Neuronal stem cell (in vitro differentiated cells): Measurements from ENCODE around the gene JDP2.
A peak's percentile ranks its signal among the peaks of the same experiment; 100 is the strongest.

Experiments
- DNase-seq: peaks from one replicate; pipeline ENCODE4 v3.0.0-alpha.2; 2013; ENCODE audit warnings: low spot score
- H2AFZ ChIP-seq: one replicate; pipeline ENCODE4 v1.6.1; 2013; ENCODE audit warnings: mild to moderate bottlenecking, low read length, inconsistent platforms
- H2AK5ac ChIP-seq: 2 replicates; pipeline ENCODE4 v1.6.1; 2013; ENCODE audit warnings: low read depth, mild to moderate bottlenecking, inconsistent platforms, low read length, moderate library complexity, mixed read lengths
- H2BK120ac ChIP-seq: 2 replicates; pipeline ENCODE4 v1.6.1; 2013; ENCODE audit warnings: low read depth, mild to moderate bottlenecking, inconsistent platforms, low read length, moderate library complexity, mixed read lengths
- H2BK12ac ChIP-seq: one replicate; pipeline ENCODE4 v1.6.1; 2013; ENCODE audit warnings: low read length, inconsistent platforms
- H2BK15ac ChIP-seq: 2 replicates; pipeline ENCODE4 v1.6.1; 2013; ENCODE audit warnings: mild to moderate bottlenecking, low read length, inconsistent platforms, mixed read lengths
- H2BK5ac ChIP-seq: one replicate; pipeline ENCODE4 v1.6.1; 2013; ENCODE audit warnings: inconsistent platforms, mild to moderate bottlenecking, low read length, moderate library complexity
- H3K14ac ChIP-seq: one replicate; pipeline ENCODE4 v1.6.1; 2013; ENCODE audit warnings: low read length, inconsistent platforms
- H3K18ac ChIP-seq: 2 replicates; pipeline ENCODE4 v1.6.1; 2013; ENCODE audit warnings: low read length, inconsistent platforms
- H3K23ac ChIP-seq: 2 replicates; pipeline ENCODE4 v1.6.1; 2013; ENCODE audit warnings: low read depth, mild to moderate bottlenecking, mixed read lengths, low read length, inconsistent platforms; ENCODE audit not compliant: poor library complexity
- H3K27ac ChIP-seq: replicated peaks from 3 replicates; pipeline ENCODE4 v1.5.1; 2013; ENCODE audit warnings: low read length, inconsistent platforms
- H3K27me3 ChIP-seq, 3 experiments: 2 replicates each; pipeline ENCODE4 v1.6.1; 2013; ENCODE audit warnings: low read length in 3 of 3, mild to moderate bottlenecking in 2 of 3, inconsistent platforms in 1 of 3, low read depth in 1 of 3, mixed read lengths in 1 of 3, moderate library complexity in 1 of 3; ENCODE audit not compliant: control insufficient read depth in 3 of 3, insufficient read depth in 3 of 3
- H3K36me3 ChIP-seq, 2 donors: replicated peaks in 1 of 2; 2 replicates each; pipeline ENCODE4 v1.6.1; 2013; ENCODE audit warnings: low read length in 2 of 2; ENCODE audit not compliant: control insufficient read depth in 2 of 2, insufficient read depth in 2 of 2
- H3K4ac ChIP-seq: 2 replicates; pipeline ENCODE4 v1.6.1; 2013; ENCODE audit warnings: inconsistent platforms, mild to moderate bottlenecking, low read length, moderate library complexity
- H3K4me1 ChIP-seq, 2 donors: 1 replicate in 1 of 2; 2 replicates in 1 of 2; pipeline ENCODE4 v1.6.1; 2013; ENCODE audit warnings: low read length in 2 of 2, low read depth in 1 of 2; ENCODE audit not compliant: control insufficient read depth in 2 of 2, insufficient read depth in 1 of 2
- H3K4me2 ChIP-seq: one replicate; pipeline ENCODE4 v1.6.1; 2013; ENCODE audit warnings: mild to moderate bottlenecking, low read length, inconsistent platforms; ENCODE audit not compliant: insufficient read depth, poor library complexity, severe bottlenecking
- H3K4me3 ChIP-seq, 2 donors: 2 replicates each; pipeline ENCODE4 v1.5.1; 2013; ENCODE audit warnings: low read length in 2 of 2, mild to moderate bottlenecking in 2 of 2, inconsistent platforms in 1 of 2, moderate library complexity in 1 of 2
- H3K79me1 ChIP-seq: one replicate; pipeline ENCODE4 v1.6.1; 2013; ENCODE audit warnings: low read depth, mild to moderate bottlenecking, inconsistent platforms, low read length, moderate library complexity
- H3K9ac ChIP-seq: one replicate; pipeline ENCODE4 v1.6.1; 2013; ENCODE audit warnings: mild to moderate bottlenecking, low read depth, low read length, inconsistent platforms; ENCODE audit not compliant: poor library complexity
- H3K9me3 ChIP-seq, 2 donors: replicated peaks in 1 of 2; 2 replicates each; pipeline versions ENCODE3 to v1.6.1; 2013; ENCODE audit warnings: low read length in 2 of 2, mild to moderate bottlenecking in 2 of 2, inconsistent platforms in 1 of 2, low read depth in 1 of 2, mixed read lengths in 1 of 2, moderate library complexity in 1 of 2; ENCODE audit not compliant: control insufficient read depth in 2 of 2, insufficient read depth in 1 of 2
- H4K8ac ChIP-seq: one replicate; pipeline ENCODE4 v1.6.1; 2013; ENCODE audit warnings: low read depth, mild to moderate bottlenecking, inconsistent platforms, low read length, moderate library complexity
- H4K91ac ChIP-seq: one replicate; pipeline ENCODE4 v1.6.1; 2013; ENCODE audit warnings: low read length, low read depth, mild to moderate bottlenecking, inconsistent platforms; ENCODE audit not compliant: poor library complexity
- WGBS, 2 donors: extraction: QIAGEN DNeasy Blood & Tissue Kit; methylation state at CpG; one replicate each; pipeline ENCODE4 v1.1.7; 2013; ENCODE audit warnings: missing lambda C conversion rate in 2 of 2, mixed read lengths in 1 of 2; ENCODE audit not compliant: insufficient read length in 2 of 2, insufficient replicate concordance in 1 of 2; ENCODE audit errors: extremely low coverage in 2 of 2; 5-methylcytosine and 5-hydroxymethylcytosine counted together

JDP2 gene

DNA sequence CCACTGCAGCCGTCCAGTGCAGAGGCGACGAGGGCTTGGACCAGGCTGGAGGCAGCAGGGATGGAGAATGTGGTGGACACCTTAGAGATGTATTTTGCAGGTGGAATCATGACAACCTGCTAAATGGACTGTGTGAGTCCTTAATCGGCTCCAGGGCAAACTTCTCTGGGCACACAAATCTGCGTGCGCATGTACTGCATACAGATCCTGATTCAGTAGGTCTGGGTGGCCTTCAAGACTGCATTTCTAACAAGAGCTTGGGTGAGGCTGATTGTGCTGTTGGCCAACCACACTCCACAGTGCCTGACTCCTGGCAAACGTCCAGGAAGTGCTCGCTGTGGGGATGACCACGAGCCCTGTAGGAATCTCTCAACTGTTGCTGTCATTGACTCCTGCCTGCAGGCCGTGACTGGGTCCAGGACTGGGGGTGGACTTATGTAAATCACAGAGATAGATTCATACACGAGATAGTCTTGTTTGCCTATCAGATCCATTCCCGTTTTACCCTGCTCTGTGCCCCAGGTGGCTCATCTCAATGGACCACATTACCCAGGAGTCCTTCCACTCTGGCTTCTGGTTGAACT is 27.2 kb downstream of the JDP2 start:
- no peaks in the 10 kb centered on the region for H3K79me1 ChIP-seq
- H3K27ac ChIP-seq, result no peak overlapping the region
- no peak overlapping the region for H3K23ac ChIP-seq
- H3K36me3 ChIP-seq, result peaks cover 0 to 2% of the 10 kb centered on the region in 2 donors
- no peak overlapping the region for H3K4ac ChIP-seq
- peak overlapping the region; percentile 59 for H2BK12ac ChIP-seq
- no peak overlapping the region for H3K4me3 ChIP-seq
- no peak overlapping the region for H4K8ac ChIP-seq
- no peak for DNase-seq
- H3K9me3 ChIP-seq, result no peaks in the 10 kb centered on the region
- no peak overlapping the region for H2AFZ ChIP-seq
- H3K14ac ChIP-seq, result no peak overlapping the region
- no CpG with 5 or more reads among the region's 12 CpGs for WGBS, 2 donors
- peak overlapping the region; percentile 74 for H4K91ac ChIP-seq
- H3K18ac ChIP-seq, result peak overlapping the region; percentile 38
- peaks cover 37 to 64% of the 10 kb centered on the region in 2 donors for H3K4me1 ChIP-seq
- H3K27me3 ChIP-seq, result no peaks in the 10 kb centered on the region
- H2BK5ac ChIP-seq, result peak overlapping the region; percentile 40
- no peak overlapping the region for H3K9ac ChIP-seq
- peak overlapping the region; percentile 3 for H2BK15ac ChIP-seq
- H2BK120ac ChIP-seq, result no peak overlapping the region
- no peak overlapping the region for H3K4me2 ChIP-seq
- H2AK5ac ChIP-seq, result peak overlapping the region; percentile 48

DNA sequence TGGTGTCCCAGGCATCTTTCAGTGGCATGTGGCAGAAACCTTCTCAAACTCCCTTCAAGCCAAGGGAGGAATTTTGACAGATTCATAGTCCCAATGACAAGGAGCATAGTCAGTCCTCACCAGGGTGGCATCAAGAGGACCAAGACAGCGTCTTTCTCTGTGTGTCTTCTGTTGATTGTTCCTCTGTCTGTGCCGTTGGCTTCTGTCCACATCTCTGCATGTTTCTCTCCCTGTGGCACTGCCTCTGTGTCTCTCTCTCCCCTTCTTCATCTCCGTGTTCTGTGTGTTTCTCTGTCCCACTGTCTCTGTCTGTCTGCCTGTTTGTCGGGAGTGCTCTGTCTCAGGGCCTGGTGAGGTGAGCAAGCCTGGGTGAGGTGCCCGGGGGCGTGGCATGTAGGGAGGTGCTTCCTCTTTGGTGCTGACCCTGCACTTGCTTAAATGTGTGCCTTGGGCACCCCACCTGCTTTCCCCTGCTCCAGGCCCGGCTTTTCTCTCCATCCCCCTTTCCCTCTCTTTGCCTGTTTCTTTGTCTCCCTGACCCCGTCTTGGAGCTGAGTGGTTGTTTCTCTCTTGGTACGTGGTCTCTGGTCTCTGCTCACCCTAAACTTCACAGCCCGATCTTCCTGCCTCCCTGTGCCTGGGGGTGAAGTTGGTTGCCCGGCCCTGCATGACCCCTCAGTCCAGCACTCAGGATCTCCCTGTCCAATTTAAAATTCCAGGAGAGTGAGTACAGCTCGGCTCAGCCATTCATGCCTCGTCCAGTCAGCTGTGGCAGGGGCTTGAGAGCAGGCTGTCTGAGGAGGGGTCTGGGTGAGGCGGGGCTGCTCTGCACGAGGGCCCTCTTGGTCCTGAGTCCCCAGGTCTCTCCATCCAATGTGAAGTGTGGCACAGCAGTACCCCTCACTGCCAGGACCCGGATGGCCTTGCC is 28.5 kb downstream of the JDP2 start:
- Histone ChIP-seq H2BK12ac (no peak overlapping the region), H3K23ac (no peak overlapping the region), H3K9ac (no peak overlapping the region), H3K79me1 (no peaks in the 10 kb centered on the region), H3K4ac (no peak overlapping the region), H2BK15ac (peak overlapping the region; percentile 23), H2AFZ (peak overlapping the region; percentile 75), H3K36me3 (no peaks in the 10 kb centered on the region), H2BK5ac (no peak overlapping the region), H4K8ac (no peak overlapping the region), H3K4me1 (peaks cover 32 to 54% of the 10 kb centered on the region in 2 donors), H4K91ac (peak overlapping the region; percentile 16), H3K14ac (no peak overlapping the region), H2BK120ac (peak overlapping the region; percentile 20), H3K9me3 (no peaks in the 10 kb centered on the region), H3K4me2 (no peak overlapping the region), H2AK5ac (peak overlapping the region; percentile 48), H3K27ac (no peak overlapping the region), H3K4me3 (no peak overlapping the region), H3K27me3 (no peaks in the 10 kb centered on the region), H3K18ac (peak overlapping the region; percentile 61)
- DNase-seq, result no peak
- WGBS, 2 donors, result no CpG with 5 or more reads among the region's 16 CpGs

DNA sequence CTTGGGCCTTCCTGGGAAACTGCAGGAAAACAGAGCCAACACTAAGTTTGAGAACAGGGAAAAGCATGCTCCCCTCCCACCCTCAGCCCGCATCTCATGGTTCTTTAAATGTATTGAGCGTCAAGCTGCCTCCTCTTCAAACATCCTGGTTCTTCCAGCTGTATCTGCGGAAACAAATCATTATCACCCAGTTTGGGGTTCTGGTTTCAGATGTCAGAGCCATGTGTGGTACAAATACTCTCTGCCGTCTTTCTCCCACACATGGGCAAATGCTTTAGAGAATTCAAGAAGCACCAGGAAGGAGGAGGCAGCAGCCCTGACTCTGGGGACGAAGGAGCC is 29.1 kb downstream of the JDP2 start:
- Histone ChIP-seq H3K4me3 (no peak overlapping the region), H3K9ac (no peak overlapping the region), H3K36me3 (peaks cover 0 to 2% of the 10 kb centered on the region in 2 donors), H4K91ac (no peak overlapping the region), H3K14ac (no peak overlapping the region), H3K4me2 (no peak overlapping the region), H2BK5ac (no peak overlapping the region), H3K23ac (no peak overlapping the region), H4K8ac (no peak overlapping the region), H3K27ac (no peak overlapping the region), H2AK5ac (peak overlapping the region; percentile 16), H3K27me3 (no peaks in the 10 kb centered on the region), H2AFZ (peak overlapping the region; percentile 75), H2BK12ac (no peak overlapping the region), H3K79me1 (no peaks in the 10 kb centered on the region), H2BK120ac (peak overlapping the region; percentile 20), H3K4ac (no peak overlapping the region), H3K4me1 (peaks cover 32 to 49% of the 10 kb centered on the region in 2 donors), H3K18ac (peak overlapping the region; percentile 81), H2BK15ac (no peak overlapping the region), H3K9me3 (no peaks in the 10 kb centered on the region)
- no CpG with 5 or more reads among the region's 5 CpGs for WGBS, 2 donors
- DNase-seq, result no peak

DNA sequence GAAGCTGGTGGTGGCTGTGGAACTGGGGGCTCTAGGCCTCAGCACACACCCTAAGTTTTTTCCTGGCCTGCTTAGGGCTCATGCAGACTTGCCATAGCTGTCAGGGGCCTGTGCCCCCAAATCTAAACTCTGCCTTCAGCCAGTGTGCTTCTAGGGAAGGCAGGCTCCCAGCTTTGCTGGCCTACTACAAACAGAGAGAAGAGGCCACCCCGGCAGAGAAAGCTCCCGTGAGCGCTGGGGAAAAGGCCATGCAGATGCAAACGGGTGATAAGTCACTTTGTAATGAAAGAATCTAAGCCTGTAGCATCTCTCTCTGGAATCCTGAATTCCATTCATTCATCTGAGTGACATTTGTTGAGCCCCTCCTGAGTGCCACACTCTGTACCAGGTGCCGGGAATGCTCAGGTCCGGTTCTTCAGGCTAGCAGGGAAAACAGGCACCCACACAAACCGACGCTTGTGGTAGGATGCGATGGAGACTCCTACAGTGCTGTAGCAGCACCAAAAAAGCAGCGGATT is 29.9 kb downstream of the JDP2 start:
- no peak overlapping the region for H4K8ac ChIP-seq
- no peak overlapping the region for H4K91ac ChIP-seq
- H2BK15ac ChIP-seq, result no peak overlapping the region
- H2AFZ ChIP-seq, result no peak overlapping the region
- WGBS, 2 donors, result no CpG with 5 or more reads among the region's 10 CpGs
- H3K4ac ChIP-seq, result no peak overlapping the region
- no peak overlapping the region for H3K4me3 ChIP-seq
- no peak for DNase-seq
- H3K18ac ChIP-seq, result peak overlapping the region; percentile 81
- H3K4me2 ChIP-seq, result no peak overlapping the region
- H3K14ac ChIP-seq, result no peak overlapping the region
- no peak overlapping the region for H3K9ac ChIP-seq
- no peaks in the 10 kb centered on the region for H3K9me3 ChIP-seq
- no peak overlapping the region for H2BK5ac ChIP-seq
- H3K23ac ChIP-seq, result no peak overlapping the region
- H2BK120ac ChIP-seq, result no peak overlapping the region
- no peak overlapping the region for H3K27ac ChIP-seq
- H3K4me1 ChIP-seq, result peaks cover 27 to 42% of the 10 kb centered on the region in 2 donors
- peaks cover 0 to 4% of the 10 kb centered on the region in 2 donors for H3K36me3 ChIP-seq
- no peaks in the 10 kb centered on the region for H3K27me3 ChIP-seq
- H2AK5ac ChIP-seq, result peak overlapping the region; percentile 16
- H3K79me1 ChIP-seq, result no peaks in the 10 kb centered on the region
- no peak overlapping the region for H2BK12ac ChIP-seq
